Kidney (tissue), 14 donors: ENCODE measurements around the gene CATSPER1. TPM values are rescaled to one million over a fixed set of nuclear protein-coding genes. Genes with fewer than 3 reads are reported as not detected.

Source experiments
- DNase-seq, 5 donors: peaks; one replicate each; pipeline ENCODE4 v3.0.0-alpha.2; 2013 to 2020
- FAIRE-seq: peaks from 2 replicates; lab custom pipeline; 2012; peaks lifted over from hg19 to GRCh38; lab: Jason Lieb, UNC
- H3K27ac ChIP-seq, 2 donors: one replicate each; pipeline ENCODE4 v1.7.0; 2013; ENCODE audit warnings: low read depth in 2 of 2, low read length in 2 of 2, inconsistent platforms in 1 of 2
- H3K27me3 ChIP-seq: one replicate; pipeline ENCODE4 v1.7.1; 2013; ENCODE audit warnings: low read length, inconsistent platforms; ENCODE audit not compliant: control insufficient read depth, insufficient read depth
- H3K36me3 ChIP-seq, 3 donors: one replicate each; pipeline versions ENCODE4 v1.7.0 to v1.7.1; 2013; ENCODE audit warnings: low read length in 3 of 3, control low read depth in 1 of 3, inconsistent platforms in 1 of 3; ENCODE audit not compliant: insufficient read depth in 3 of 3, control insufficient read depth in 2 of 3
- H3K4me1 ChIP-seq, 3 donors: one replicate each; pipeline versions ENCODE4 v1.7.0 to v1.7.1; 2013; ENCODE audit warnings: low read length in 3 of 3, inconsistent platforms in 1 of 3, low read depth in 1 of 3; ENCODE audit not compliant: control insufficient read depth in 2 of 3, insufficient read depth in 2 of 3
- H3K4me3 ChIP-seq, 3 donors: one replicate each; pipeline versions ENCODE4 v1.7.0 to v1.8.1; 2013; ENCODE audit warnings: low read length in 3 of 3, control low read depth in 1 of 3, inconsistent platforms in 1 of 3
- H3K9ac ChIP-seq, 3 donors: one replicate each; pipeline versions ENCODE4 v1.7.0 to v1.7.1; 2013; ENCODE audit warnings: low read length in 3 of 3, control low read depth in 1 of 3, inconsistent platforms in 1 of 3
- H3K9me3 ChIP-seq, 3 donors: one replicate each; pipeline versions ENCODE4 v1.7.0 to v1.7.1; 2013; ENCODE audit warnings: low read length in 3 of 3, control low read depth in 1 of 3, inconsistent platforms in 1 of 3; ENCODE audit not compliant: control insufficient read depth in 2 of 3, insufficient read depth in 1 of 3
- CTCF ChIP-seq: IDR thresholded peaks from 3 replicates; pipeline ENCODE4 v1.5.1; 2012; ENCODE audit warnings: mild to moderate bottlenecking, moderate library complexity, borderline replicate concordance; ENCODE audit not compliant: insufficient read depth; ENCODE audit errors: extremely low read depth
- intact Hi-C: fragments of 100-400 bp; cut with DNase I; formaldehyde crosslinking; loops from one replicate; pipeline ENCODE4 v1.11.1; 2022
- polyA plus RNA-seq: library from polyadenylated mRNA; stranded (reverse); fragments of 350-450 nt; fragmentation: Illumina TruSeq; extraction: RNeasy Lipid Tissue Mini Kit (QIAGEN cat#74804); gene quantifications from one replicate; pipeline ENCODE4 v1.2.3, GENCODE V29; 2014; ENCODE audit warnings: low read depth, low replicate concordance; ENCODE audit not compliant: insufficient read depth
- total RNA-seq: library from RNA; stranded (reverse); fragmentation: NEBNext Ultra II Directional; extraction: Animal tissue kit (Norgen Biotek cat#: 25700); gene quantifications from one replicate; pipeline ENCODE4 v1.2.1, GENCODE V29; 2021
- donor health status: control.
- donor health status: control.
- donor health status: control.
- donor health status: control.
- donor health status: control.
- donor health status: DM: yes; HTN: yes; CAD: no.
- donor health status: Normal renal cell carcinoma (clear cell type).

CATSPER1 gene
- total and polyA plus RNA-seq, 2 donors from 2014 or later = 0.76 TPM; not detected in 1

- no peak for DNase-seq
- Histone ChIP-seq H3K36me3 (peaks cover 0 to 36% (median 30%) of the 10 kb centered on the region in 3 donors), H3K27ac (no peak overlapping the region), H3K27me3 (no peaks in the 10 kb centered on the region), H3K4me1 (peaks cover 3 to 13% (median 10%) of the 10 kb centered on the region in 3 donors), H3K9ac (no peak overlapping the region), H3K4me3 (no peak overlapping the region), H3K9me3 (no peaks in the 10 kb centered on the region)
- FAIRE-seq = no peak
- intact Hi-C loops = no loop called here
- TF ChIP-seq CTCF = no peak
Measured at GRCh38 chr11:65967329-65967934, 58.8 kb downstream of the CATSPER1 start.

Other genes starting within 250 kb of the CATSPER1 start
- gene AP5B1, start 245.5 kb downstream of the CATSPER1 start, total RNA-seq = 18.3 TPM
- gene AP5B1, start 245.5 kb downstream of the CATSPER1 start, polyA plus RNA-seq = 6.3 TPM
- 6.6 TPM for gene OVOL1, start 239.4 kb downstream of the CATSPER1 start, total RNA-seq
- gene OVOL1, start 239.4 kb downstream of the CATSPER1 start, polyA plus RNA-seq = 6.7 TPM
- 1.0 TPM for gene SNX32, start 192.5 kb downstream of the CATSPER1 start, total RNA-seq
- 0.43 TPM for gene SNX32, start 192.5 kb downstream of the CATSPER1 start, polyA plus RNA-seq
- gene CFL1, start 168.3 kb downstream of the CATSPER1 start, total RNA-seq = 705 TPM
- gene CFL1, start 168.3 kb downstream of the CATSPER1 start, polyA plus RNA-seq = 846 TPM
- 54.9 TPM for gene MUS81, start 166.0 kb downstream of the CATSPER1 start, total RNA-seq
- 31.2 TPM for gene MUS81, start 166.0 kb downstream of the CATSPER1 start, polyA plus RNA-seq
- 64.2 TPM for gene EFEMP2, start 153.7 kb downstream of the CATSPER1 start, total RNA-seq
- gene EFEMP2, start 153.7 kb downstream of the CATSPER1 start, polyA plus RNA-seq = 60.0 TPM
- gene CTSW, start 146.6 kb downstream of the CATSPER1 start, total RNA-seq = 3.9 TPM
- 1.3 TPM for gene CTSW, start 146.6 kb downstream of the CATSPER1 start, polyA plus RNA-seq
- 58.0 TPM for gene FIBP, start 138.0 kb downstream of the CATSPER1 start, total RNA-seq
- gene FIBP, start 138.0 kb downstream of the CATSPER1 start, polyA plus RNA-seq = 105 TPM
- 26.1 TPM for gene CCDC85B, start 135.8 kb downstream of the CATSPER1 start, total RNA-seq
- 31.8 TPM for gene CCDC85B, start 135.8 kb downstream of the CATSPER1 start, polyA plus RNA-seq
- gene FOSL1, start 126.1 kb downstream of the CATSPER1 start, total RNA-seq = 3.2 TPM
- 0.37 TPM for gene FOSL1, start 126.1 kb downstream of the CATSPER1 start, polyA plus RNA-seq
- gene C11orf68, start 107.4 kb downstream of the CATSPER1 start, total RNA-seq = 38.0 TPM
- 52.0 TPM for gene C11orf68, start 107.4 kb downstream of the CATSPER1 start, polyA plus RNA-seq
- gene DRAP1, start 107.1 kb downstream of the CATSPER1 start, total RNA-seq = 51.2 TPM
- gene DRAP1, start 107.1 kb downstream of the CATSPER1 start, polyA plus RNA-seq = 150 TPM
- not detected for gene TSGA10IP, start 81.0 kb downstream of the CATSPER1 start, total RNA-seq
- not detected for gene TSGA10IP, start 81.0 kb downstream of the CATSPER1 start, polyA plus RNA-seq
- 48.6 TPM for gene SART1, start 64.7 kb downstream of the CATSPER1 start, total RNA-seq
- 48.7 TPM for gene SART1, start 64.7 kb downstream of the CATSPER1 start, polyA plus RNA-seq
- 37.5 TPM for gene EIF1AD, start 24.3 kb downstream of the CATSPER1 start, total RNA-seq
- gene EIF1AD, start 24.3 kb downstream of the CATSPER1 start, polyA plus RNA-seq = 17.7 TPM
- 181 TPM for gene BANF1, start 24.0 kb downstream of the CATSPER1 start, total RNA-seq
- gene BANF1, start 24.0 kb downstream of the CATSPER1 start, polyA plus RNA-seq = 186 TPM
- 5.9 TPM for gene CST6, start 14.5 kb downstream of the CATSPER1 start, total RNA-seq
- gene CST6, start 14.5 kb downstream of the CATSPER1 start, polyA plus RNA-seq = 1.2 TPM
- 2.5 TPM for gene GAL3ST3, start 22.7 kb upstream of the CATSPER1 start, total RNA-seq
- 7.6 TPM for gene GAL3ST3, start 22.7 kb upstream of the CATSPER1 start, polyA plus RNA-seq
- 172 TPM for gene SF3B2, start 25.9 kb upstream of the CATSPER1 start, total RNA-seq
- 114 TPM for gene SF3B2, start 25.9 kb upstream of the CATSPER1 start, polyA plus RNA-seq
- gene PACS1, start 43.8 kb upstream of the CATSPER1 start, total RNA-seq = 91.8 TPM
- 23.7 TPM for gene PACS1, start 43.8 kb upstream of the CATSPER1 start, polyA plus RNA-seq
- 30.6 TPM for gene KLC2, start 231.2 kb upstream of the CATSPER1 start, total RNA-seq
- 16.2 TPM for gene KLC2, start 231.2 kb upstream of the CATSPER1 start, polyA plus RNA-seq
- 153 TPM for gene RAB1B, start 242.2 kb upstream of the CATSPER1 start, total RNA-seq
- gene RAB1B, start 242.2 kb upstream of the CATSPER1 start, polyA plus RNA-seq = 197 TPM